Aorta (tissue), 5 donors: Measurements from ENCODE around the gene RNU6-9. TPM values are rescaled to one million over a fixed set of nuclear protein-coding genes. Genes with fewer than 3 reads are reported as not detected.
A peak's percentile ranks its signal among the peaks of the same experiment; 100 is the strongest.

ENCODE experiments used
- ATAC-seq: fragments of 200-7000 bp; cut with Tn5 transposase; one replicate; pipeline ENCODE4 v1.9.1; 2022; ENCODE audit warnings: moderate library complexity; ENCODE audit not compliant: low FRiP score
- DNase-seq, 2 donors: peaks; one replicate each; pipeline ENCODE4 v3.0.0-alpha.2; 2020
- H3K27ac ChIP-seq, 2 donors: one replicate each; pipeline ENCODE4 v1.5.1; 2013; ENCODE audit warnings: low read length in 2 of 2, mild to moderate bottlenecking in 2 of 2, moderate library complexity in 2 of 2, control low read depth in 1 of 2, inconsistent platforms in 1 of 2, low read depth in 1 of 2
- H3K27me3 ChIP-seq, 2 donors: one replicate each; pipeline ENCODE4 v1.6.1; 2013; ENCODE audit warnings: control low read depth in 1 of 2, low read length in 1 of 2, mild to moderate bottlenecking in 1 of 2, moderate library complexity in 1 of 2; ENCODE audit not compliant: insufficient read depth in 2 of 2, control insufficient read depth in 1 of 2
- H3K36me3 ChIP-seq, 2 donors: one replicate each; pipeline ENCODE4 v1.6.1; 2013; ENCODE audit warnings: control low read depth in 1 of 2, low read length in 1 of 2, mild to moderate bottlenecking in 1 of 2; ENCODE audit not compliant: insufficient read depth in 2 of 2, control insufficient read depth in 1 of 2
- H3K4me1 ChIP-seq, 2 donors: one replicate each; pipeline ENCODE4 v1.6.1; 2013; ENCODE audit warnings: low read length in 2 of 2, control low read depth in 1 of 2, mild to moderate bottlenecking in 1 of 2, moderate library complexity in 1 of 2; ENCODE audit not compliant: insufficient read depth in 2 of 2, control insufficient read depth in 1 of 2
- H3K4me3 ChIP-seq, 2 donors: one replicate each; pipeline ENCODE4 v1.5.1; 2013; ENCODE audit warnings: low read length in 2 of 2, control low read depth in 1 of 2, mild to moderate bottlenecking in 1 of 2
- H3K9me3 ChIP-seq: one replicate; pipeline ENCODE4 v1.6.1; 2013; ENCODE audit warnings: mild to moderate bottlenecking, low read length; ENCODE audit not compliant: control insufficient read depth
- WGBS, 2 donors: extraction: QIAGEN DNeasy Blood & Tissue Kit; methylation state at CpG; one replicate each; pipeline ENCODE4 v1.1.7; 2013; 5-methylcytosine and 5-hydroxymethylcytosine counted together
- intact Hi-C, 2 donors: fragments of 100-400 bp; cut with DNase I; formaldehyde crosslinking; loops; one replicate each; pipeline versions ENCODE4 v1.14.2 to v1.15.0; 2022
- polyA plus RNA-seq, 2 donors: library from polyadenylated mRNA; stranded (reverse); fragments of 200-250 nt; gene quantifications; one replicate each; pipeline ENCODE4 v1.2.3, GENCODE V29; 2013
- total RNA-seq, 2 donors: library from RNA; stranded (reverse); fragmentation: NEBNext Ultra II Directional; extraction: Animal tissue kit (Norgen Biotek cat#: 25700); gene quantifications; one replicate each; pipeline ENCODE4 v1.2.1, GENCODE V29; 2021
- donor health status: healthy with polysubstance abuse.
- donor health status: Bipolar disorder and iron deficiency.
- donor health status: DM: no; HTN: no; CAD: no.
- donor health status: DM: no; HTN: no; CAD: no.
- donor health status: DM: yes; HTN: yes; CAD: no.

Gene RNU6-9
- total and polyA plus RNA-seq, 4 donors: not detected

- Histone ChIP-seq H3K27me3 (no peaks in the 10 kb centered on the region), H3K4me1 (no peaks in the 10 kb centered on the region), H3K36me3 (no peaks in the 10 kb centered on the region), H3K27ac (no peak overlapping the region), H3K4me3 (no peak overlapping the region), H3K9me3 (no peaks in the 10 kb centered on the region)
- intact Hi-C loops: loop anchor here in 1 of 2 donors (5.0 kb wide), 1 partner anchor 39 kb away; no protein-coding TSS in a partner anchor
- 93 to 94% methylated on average over 38 to 39 of the region's 39 CpGs for WGBS, 2 donors
- ATAC-seq (no peak), DNase-seq (no peak)
Observed at GRCh38 chr19:867855-868457, 25.3 kb upstream of the RNU6-9 start.

GRCh38 chr19:868458-869244 lies 24.6 kb upstream of the RNU6-9 start:
- Histone ChIP-seq H3K36me3 (no peaks in the 10 kb centered on the region), H3K4me1 (no peaks in the 10 kb centered on the region), H3K27ac (peak overlapping the region in 1 of 2 donors; percentile 14), H3K4me3 (no peak overlapping the region), H3K9me3 (no peaks in the 10 kb centered on the region), H3K27me3 (no peaks in the 10 kb centered on the region)
- intact Hi-C loops: loop anchor here in 1 of 2 donors (5.0 kb wide), 1 partner anchor 39 kb away; no protein-coding TSS in a partner anchor
- WGBS, 2 donors: 92 to 94% methylated on average over 34 of the region's 34 CpGs
- ATAC-seq: peak; percentile 0
- DNase-seq: no peak

GRCh38 chr19:869245-870177 lies 23.8 kb upstream of the RNU6-9 start:
- peak overlapping the region in 1 of 2 donors; percentile 14 for H3K27ac ChIP-seq
- 57 to 58% methylated on average over 29 of the region's 29 CpGs for WGBS, 2 donors
- intact Hi-C loops: loop anchor here in 1 of 2 donors (5.0 kb wide), 1 partner anchor 38 kb away; no protein-coding TSS in a partner anchor
- no peaks in the 10 kb centered on the region for H3K4me1 ChIP-seq
- peak; percentile 77 for ATAC-seq
- H3K4me3 ChIP-seq: no peak overlapping the region
- H3K36me3 ChIP-seq: no peaks in the 10 kb centered on the region
- DNase-seq: peak; percentile 89 to 92
- no peaks in the 10 kb centered on the region for H3K9me3 ChIP-seq
- no peaks in the 10 kb centered on the region for H3K27me3 ChIP-seq

- no peaks in the 10 kb centered on the region for H3K36me3 ChIP-seq
- intact Hi-C loops: no loop called here
Observed at GRCh38 chr19:870314-870713, 23.0 kb upstream of the RNU6-9 start.

GRCh38 chr19:870963-871401 lies 22.3 kb upstream of the RNU6-9 start:
- no peak for ATAC-seq
- H3K9me3 ChIP-seq: no peaks in the 10 kb centered on the region
- H3K36me3 ChIP-seq: no peaks in the 10 kb centered on the region
- H3K27me3 ChIP-seq: no peaks in the 10 kb centered on the region
- no peaks in the 10 kb centered on the region for H3K4me1 ChIP-seq
- no peak for DNase-seq
- no peak overlapping the region for H3K27ac ChIP-seq
- WGBS, 2 donors: 65 to 68% methylated on average over 28 of the region's 28 CpGs
- intact Hi-C loops: no loop called here
- no peak overlapping the region for H3K4me3 ChIP-seq

More at GRCh38 chr19:870314-870713, 23.0 kb upstream of the RNU6-9 start:
- no peak overlapping the region for H3K27ac ChIP-seq
- DNase-seq (no peak), ATAC-seq (no peak)
- no peak overlapping the region for H3K4me3 ChIP-seq
- no peaks in the 10 kb centered on the region for H3K9me3 ChIP-seq
- H3K27me3 ChIP-seq: no peaks in the 10 kb centered on the region
- no peaks in the 10 kb centered on the region for H3K4me1 ChIP-seq
- WGBS, 2 donors: 86 to 92% methylated on average over 8 of the region's 8 CpGs

GRCh38 chr19:871446-872265 lies 21.6 kb upstream of the RNU6-9 start:
- Histone ChIP-seq H3K27me3 (no peaks in the 10 kb centered on the region), H3K4me3 (no peak overlapping the region), H3K27ac (no peak overlapping the region), H3K9me3 (no peaks in the 10 kb centered on the region), H3K36me3 (no peaks in the 10 kb centered on the region), H3K4me1 (no peaks in the 10 kb centered on the region)
- intact Hi-C loops: no loop called here
- DNase-seq: no peak
- WGBS, 2 donors: 94% methylated on average over 22 to 24 of the region's 33 CpGs
- no peak for ATAC-seq

GRCh38 chr19:872266-872951 lies 20.9 kb upstream of the RNU6-9 start:
- 86 to 88% methylated on average over 22 to 27 of the region's 27 CpGs for WGBS, 2 donors
- Histone ChIP-seq H3K4me3 (no peak overlapping the region), H3K9me3 (no peaks in the 10 kb centered on the region), H3K4me1 (no peaks in the 10 kb centered on the region), H3K36me3 (no peaks in the 10 kb centered on the region), H3K27me3 (no peaks in the 10 kb centered on the region), H3K27ac (no peak overlapping the region)
- intact Hi-C loops: no loop called here
- DNase-seq (peak in 1 of 2 donors; percentile 76), ATAC-seq (no peak)
